Endothelial cell of umbilical vein (primary cell): Measurements from ENCODE around the gene MKRN1. TPM values are rescaled to one million over a fixed set of nuclear protein-coding genes. Genes with fewer than 3 reads are reported as not detected.

Experiments
- BruUV-seq: library from RNA; stranded (reverse); fragments of 400-500 nt; replicated peaks from 2 replicates; lab custom pipeline; 2021; lab: Mats Ljungman, UMichigan
- CTCF ChIA-PET: fragments of 300-600, 350-600 bp; sonication (Branson Sonifier 250); formaldehyde crosslinking; loops from one replicate; lab custom pipeline; 2021; ENCODE audit warnings: antibody characterized with exemption, inconsistent platforms; lab: Charles Lee
- POLR2A ChIA-PET: fragments of 300-600, 350-600 bp; sonication (Branson Sonifier 250); formaldehyde crosslinking; loops from one replicate; lab custom pipeline; 2021; ENCODE audit warnings: antibody characterized with exemption, inconsistent platforms; lab: Charles Lee
- DNase-seq: peaks from one replicate; pipeline ENCODE4 v3.0.0-alpha.2; 2011; ENCODE audit warnings: low read depth, low spot score
- FAIRE-seq: peaks from 2 replicates; lab custom pipeline; 2011; peaks lifted over from hg19 to GRCh38; lab: Jason Lieb, UNC
- H2AFZ ChIP-seq: 2 replicates; pipeline ENCODE4 v1.6.0; 2012; ENCODE audit warnings: low read depth, low read length, control low read depth, inconsistent platforms
- H3K27ac ChIP-seq: 2 replicates; pipeline ENCODE4 v1.5.1; 2011; ENCODE audit warnings: low read depth, mild to moderate bottlenecking, control low read depth, low read length, moderate library complexity; ENCODE audit not compliant: insufficient read depth
- H3K27me3 ChIP-seq, 2 experiments: 2 replicates each; pipeline versions ENCODE4 v1.6.0 to v1.6.1; 2011; ENCODE audit warnings: low read length in 2 of 2, mixed read lengths in 1 of 2; ENCODE audit not compliant: control insufficient read depth in 2 of 2, insufficient read depth in 2 of 2
- H3K36me3 ChIP-seq, 2 experiments: 2 replicates in 1 of 2; 3 replicates in 1 of 2; pipeline ENCODE4 v1.5.1; 2011; ENCODE audit warnings: low read length in 2 of 2, mild to moderate bottlenecking in 1 of 2, moderate library complexity in 1 of 2; ENCODE audit not compliant: control insufficient read depth in 2 of 2, insufficient read depth in 2 of 2; ENCODE audit errors: extremely low read depth in 1 of 2
- H3K4me1 ChIP-seq: 3 replicates; pipeline ENCODE4 v1.5.1; 2011; ENCODE audit warnings: mild to moderate bottlenecking, low read length; ENCODE audit not compliant: control insufficient read depth, insufficient read depth; ENCODE audit errors: extremely low read depth
- H3K4me2 ChIP-seq: 2 replicates; pipeline ENCODE4 v1.6.1; 2011; ENCODE audit warnings: low read length, control low read depth, mixed read lengths; ENCODE audit not compliant: insufficient read depth
- H3K4me3 ChIP-seq, 3 experiments: fragments of 200-600 bp in 1 of 3; sonication (generic), shearing (Covaris generic) in 1 of 3; replicated peaks in 1 of 3; 2 replicates each; pipeline ENCODE4 v1.5.1; 2011 to 2016; ENCODE audit warnings: control low read depth in 3 of 3, low read length in 3 of 3, mild to moderate bottlenecking in 2 of 3, inconsistent platforms in 1 of 3, low read depth in 1 of 3, moderate library complexity in 1 of 3; ENCODE audit not compliant: insufficient read depth in 1 of 3
- H3K79me2 ChIP-seq: 2 replicates; pipeline ENCODE4 v1.6.0; 2012; ENCODE audit warnings: low read length, inconsistent platforms; ENCODE audit not compliant: control insufficient read depth, insufficient read depth
- H3K9ac ChIP-seq: replicated peaks from 2 replicates; pipeline ENCODE3; 2011; ENCODE audit warnings: low read length, control low read depth; ENCODE audit not compliant: insufficient read depth; ENCODE audit errors: extremely low read depth
- H3K9me1 ChIP-seq: replicated peaks from 3 replicates; pipeline ENCODE4 v1.6.0; 2011; ENCODE audit warnings: mild to moderate bottlenecking, low read length; ENCODE audit not compliant: control insufficient read depth, insufficient read depth; ENCODE audit errors: extremely low read depth
- H3K9me3 ChIP-seq: replicated peaks from 2 replicates; pipeline ENCODE4 v1.5.1; 2012; ENCODE audit warnings: low read length, inconsistent platforms; ENCODE audit not compliant: control insufficient read depth, insufficient read depth
- H4K20me1 ChIP-seq: replicated peaks from 2 replicates; pipeline ENCODE3; 2011; ENCODE audit warnings: mild to moderate bottlenecking, low read length; ENCODE audit not compliant: control insufficient read depth, insufficient read depth; ENCODE audit errors: extremely low read depth
- CTCF ChIP-seq, 2 donors: IDR thresholded peaks; 1 replicate in 1 of 2; 2 replicates in 1 of 2; pipeline ENCODE4 v1.5.1; 2011; ENCODE audit warnings: low read length in 2 of 2, mild to moderate bottlenecking in 2 of 2, moderate library complexity in 2 of 2, control low read depth in 1 of 2, inconsistent platforms in 1 of 2, low read depth in 1 of 2; ENCODE audit not compliant: insufficient read depth in 1 of 2; ENCODE audit errors: extremely low read depth in 1 of 2
- EZH2 ChIP-seq: IDR thresholded peaks from 2 replicates; pipeline ENCODE4 v1.6.1; 2012; ENCODE audit warnings: borderline replicate concordance, low read depth, mild to moderate bottlenecking, moderate library complexity, low read length, inconsistent platforms; ENCODE audit not compliant: severe bottlenecking
- FOS ChIP-seq: IDR thresholded peaks from 2 replicates; pipeline ENCODE4 v1.6.1; 2011; ENCODE audit warnings: mild to moderate bottlenecking, low read length, moderate library complexity, borderline replicate concordance; ENCODE audit not compliant: insufficient read depth
- GATA2 ChIP-seq: IDR thresholded peaks from 2 replicates; pipeline ENCODE4 v1.7.0; 2011; ENCODE audit warnings: low read depth, mild to moderate bottlenecking, moderate library complexity, mixed read lengths, low read length; ENCODE audit not compliant: insufficient read length, insufficient read depth
- JUN ChIP-seq: IDR thresholded peaks from 2 replicates; pipeline ENCODE4 v1.6.1; 2011; ENCODE audit warnings: borderline replicate concordance, low read depth; ENCODE audit not compliant: insufficient read length, insufficient read depth
- MYC ChIP-seq: IDR thresholded peaks from one replicate; pipeline ENCODE4 v1.6.1; 2011; ENCODE audit warnings: mild to moderate bottlenecking, low read depth, low read length
- POLR2A ChIP-seq: IDR thresholded peaks from 2 replicates; pipeline ENCODE4 v1.6.1; 2012; ENCODE audit warnings: low read depth, mild to moderate bottlenecking, control low read depth, low read length
- POLR2AphosphoS5 ChIP-seq: IDR thresholded peaks from 2 replicates; pipeline ENCODE4 v1.6.1; 2012; ENCODE audit warnings: low read depth, mild to moderate bottlenecking, control low read depth, low read length, moderate library complexity; ENCODE audit not compliant: insufficient read depth
- dilution Hi-C: fragments of 300-500 bp; cut with MboI; formaldehyde crosslinking; loops from one replicate; pipeline ENCODE4 v1.15.0; 2019; ENCODE audit warnings: low sequenced_read_pairs; ENCODE audit not compliant: extremely low pct_ligation_motif_present
- intact Hi-C: fragments of 100-400 bp; cut with micrococcal nuclease; formaldehyde crosslinking; loops from one replicate; pipeline ENCODE4 v1.10.0; 2022
- polyA plus RNA-seq, 4 experiments: library from polyadenylated mRNA; depleted of rRNA in 3 of 4; stranded (reverse) in 3 of 4; unstranded in 1 of 4; fragments of >200 nt; gene quantifications; 2 replicates each; pipeline versions ENCODE4 v1.2.1 to v1.2.3, GENCODE V29; 2011 to 2012; ENCODE audit warnings: missing spikeins in 1 of 4
- total RNA-seq: library from RNA; stranded (reverse); gene quantifications from 2 replicates; pipeline ENCODE4 v1.2.3, GENCODE V29; 2021
- TF ChIP-seq, protein P1 (sequence below): IDR thresholded peaks from 2 replicates; pipeline ENCODE4 v1.6.1; 2011; ENCODE audit not compliant: insufficient read depth, insufficient read length

Gene MKRN1
- total and polyA plus RNA-seq, 2 donors (not counting 3 experiments of a cell fraction or from before 2014, with no cell fraction given), result 24.9 to 52.2 TPM

DNA sequence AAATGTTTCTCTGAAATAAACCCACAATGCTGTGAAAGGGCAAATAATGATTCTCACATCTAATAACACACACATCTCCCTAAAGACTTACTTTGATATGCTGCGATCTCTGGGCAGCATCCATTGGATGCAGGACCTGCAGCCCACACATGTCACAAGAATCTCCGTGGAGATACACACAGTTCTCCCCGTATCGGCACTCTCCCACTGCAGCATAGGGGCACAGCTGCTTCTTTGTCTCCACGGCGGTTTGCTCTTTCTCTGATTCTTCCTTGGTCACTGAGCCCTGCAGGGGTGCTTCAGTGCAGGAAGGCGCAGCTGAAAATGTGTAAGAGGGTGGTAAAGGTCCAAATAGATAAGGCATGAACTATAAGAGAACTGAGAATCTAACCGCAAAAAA lies 20.4 kb downstream of the MKRN1 start:
- dilution Hi-C loops, result no loop called here
- no peak for FAIRE-seq
- H3K79me2 ChIP-seq, result no peaks in the 10 kb centered on the region
- intact Hi-C loops, result no loop called here
- H2AFZ ChIP-seq, result no peak overlapping the region
- no peaks in the 10 kb centered on the region for H3K4me1 ChIP-seq
- ChIA-PET CTCF (no interaction called here), POLR2A (no interaction called here)
- no peaks in the 10 kb centered on the region for H3K9me3 ChIP-seq
- TF ChIP-seq EZH2 (no peak), CTCF (IDR thresholded peaks at IDR 0.05; ENCODE audit: extremely low read depth in 1 of 2, insufficient read depth in 1 of 2, low read depth in 1 of 2, low read length in 2 of 2) (no peak), FOS (no peak), POLR2AphosphoS5 (no peak), GATA2 (no peak), JUN (no peak), MYC (no peak), POLR2A (no peak)
- TF ChIP-seq, protein P1, sequence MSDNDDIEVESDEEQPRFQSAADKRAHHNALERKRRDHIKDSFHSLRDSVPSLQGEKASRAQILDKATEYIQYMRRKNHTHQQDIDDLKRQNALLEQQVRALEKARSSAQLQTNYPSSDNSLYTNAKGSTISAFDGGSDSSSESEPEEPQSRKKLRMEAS, result no peak
- H4K20me1 ChIP-seq, result no peaks in the 10 kb centered on the region
- no peak overlapping the region for H3K4me3 ChIP-seq
- DNase-seq, result no peak
- peaks cover 5 to 9% of the 10 kb centered on the region in 2 experiments for H3K36me3 ChIP-seq
- H3K9ac ChIP-seq, result no peak overlapping the region
- no peaks in the 10 kb centered on the region for H3K27me3 ChIP-seq
- no peak overlapping the region for H3K27ac ChIP-seq
- TSS peak; percentile 25 for BruUV-seq
- H3K4me2 ChIP-seq, result no peak overlapping the region
- no peaks in the 10 kb centered on the region for H3K9me1 ChIP-seq
